Hematopoietic multipotent progenitor cell (in vitro differentiated cells): Measurements from ENCODE around the gene SLC6A7. TPM values are rescaled to one million over a fixed set of nuclear protein-coding genes. Genes with fewer than 3 reads are reported as not detected.

ENCODE experiments used
- DNase-seq, 3 donors: peaks; one replicate each; pipeline ENCODE4 v3.0.0-alpha.2; 2011 to 2015; ENCODE audit warnings: low read depth in 2 of 3, low spot score in 2 of 3
- total RNA-seq: library from RNA; depleted of rRNA; stranded (reverse); fragments of >200 nt; gene quantifications from one replicate; pipeline ENCODE4 v1.2.3, GENCODE V29; 2012

SLC6A7 gene
- under 0.01 TPM for total RNA-seq

GRCh38 chr5:150189728-150190502 is at the start of gene SLC6A7:
Gene SLC6A7 (plus strand): TSS chr5:150190062. CDS start chr5:150190328, 266 bp downstream.
- DNase-seq, result no peak

GRCh38 chr5:150140830-150141229 is 49.0 kb upstream of the SLC6A7 start:
- DNase-seq, result no peak

GRCh38 chr5:150141544-150142184 is 48.2 kb upstream of the SLC6A7 start:
- DNase-seq, result no peak

GRCh38 chr5:150142185-150142958 is 47.5 kb upstream of the SLC6A7 start:
- no peak for DNase-seq

- no peak for DNase-seq
Observed at GRCh38 chr5:150142959-150143349, 46.9 kb upstream of the SLC6A7 start.

GRCh38 chr5:150143350-150144245 is 46.3 kb upstream of the SLC6A7 start:
- no peak for DNase-seq

GRCh38 chr5:150144246-150144801 is 45.5 kb upstream of the SLC6A7 start:
- DNase-seq, result no peak

DNA sequence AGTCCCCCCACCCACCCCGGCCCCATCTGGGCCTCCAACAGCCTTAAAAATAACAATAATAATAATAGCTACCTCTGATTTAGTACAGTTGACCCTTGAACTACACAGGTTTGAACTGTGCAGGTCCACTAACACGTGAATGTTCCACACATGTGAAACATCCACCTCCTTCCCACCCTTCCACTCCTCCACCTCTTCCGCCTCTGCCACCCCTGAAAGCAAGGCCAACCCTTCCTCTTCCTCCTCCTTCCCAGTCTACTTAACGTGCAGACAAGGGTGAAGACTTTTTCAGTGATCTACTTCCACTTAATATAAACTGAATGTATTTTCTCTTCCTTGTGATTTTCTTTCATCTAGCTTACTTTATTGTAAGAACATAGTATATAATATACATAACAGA is 45.0 kb upstream of the SLC6A7 start:
- DNase-seq, result no peak

DNA sequence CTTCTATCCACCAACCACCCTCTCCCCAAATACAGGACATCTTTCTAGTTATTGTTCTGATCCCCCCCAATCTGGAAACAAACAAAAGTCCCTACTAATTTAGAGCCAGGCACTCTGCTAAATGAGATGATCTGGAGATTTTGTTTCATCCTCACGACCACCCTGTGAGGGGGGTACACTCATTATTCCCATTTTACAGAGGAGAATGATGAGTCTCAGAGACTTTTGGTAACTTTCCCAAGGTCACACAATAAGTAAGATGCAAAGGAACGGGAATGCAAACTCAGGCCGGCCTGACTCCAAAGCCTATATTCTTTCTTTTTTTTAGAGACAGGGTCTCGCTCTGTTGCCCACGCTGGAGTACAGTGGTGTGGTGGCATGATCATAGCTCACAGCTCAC is 43.6 kb upstream of the SLC6A7 start:
- DNase-seq, result no peak

GRCh38 chr5:150146862-150147601 is 42.8 kb upstream of the SLC6A7 start:
- DNase-seq, result no peak

- no peak for DNase-seq
Observed at GRCh38 chr5:150147670-150148069, 42.2 kb upstream of the SLC6A7 start.

GRCh38 chr5:150148117-150148927 is 41.5 kb upstream of the SLC6A7 start:
- no peak for DNase-seq

GRCh38 chr5:150149618-150150017 is 40.2 kb upstream of the SLC6A7 start:
- DNase-seq, result no peak

GRCh38 chr5:150152636-150153462 is 37.0 kb upstream of the SLC6A7 start:
- DNase-seq, result no peak

GRCh38 chr5:150153483-150153882 is 36.4 kb upstream of the SLC6A7 start:
- DNase-seq, result no peak

DNA sequence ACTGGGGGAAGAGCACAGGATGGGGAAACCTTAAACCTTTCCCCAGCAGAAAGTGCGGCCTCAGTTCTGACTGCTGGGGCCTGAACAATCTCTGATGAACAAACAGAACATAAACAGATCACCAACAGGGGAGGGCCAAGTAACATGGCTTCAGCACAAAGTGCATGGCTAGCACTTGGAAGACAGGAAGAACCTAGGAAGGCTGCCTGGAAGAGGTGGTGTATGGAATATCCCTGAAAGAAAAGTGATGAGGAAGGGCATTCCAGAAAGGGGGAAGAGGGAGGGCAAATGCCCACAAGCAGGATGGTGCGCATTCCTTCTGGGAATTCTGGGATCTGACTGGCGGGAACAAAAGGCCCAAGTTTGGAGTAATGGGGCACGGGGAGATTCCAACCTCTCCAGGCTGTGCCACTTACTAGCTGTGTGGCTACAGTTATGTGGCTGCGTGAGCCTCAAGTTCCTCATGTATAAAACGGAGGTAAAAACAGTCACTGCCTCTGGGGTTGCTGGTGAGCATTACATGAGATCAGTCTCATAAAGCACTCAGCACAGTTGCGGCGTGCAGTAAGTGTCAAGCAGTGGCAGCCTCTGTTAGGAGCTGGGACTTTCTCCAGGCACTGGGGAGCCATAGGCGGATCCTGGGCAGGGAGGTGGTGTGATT is 35.8 kb upstream of the SLC6A7 start:
- peak in 2 of 3 donors; percentile 44 to 48 for DNase-seq

GRCh38 chr5:150154618-150155128 is 35.2 kb upstream of the SLC6A7 start:
- DNase-seq, result no peak
